ENCODE measurements around the gene HCN1. TPM values are rescaled to one million over a fixed set of nuclear protein-coding genes. Genes with fewer than 3 reads are reported as not detected.

HCN1 gene
- total and polyA plus RNA-seq, 5 experiments from 2014 or later: not detected

DNA sequence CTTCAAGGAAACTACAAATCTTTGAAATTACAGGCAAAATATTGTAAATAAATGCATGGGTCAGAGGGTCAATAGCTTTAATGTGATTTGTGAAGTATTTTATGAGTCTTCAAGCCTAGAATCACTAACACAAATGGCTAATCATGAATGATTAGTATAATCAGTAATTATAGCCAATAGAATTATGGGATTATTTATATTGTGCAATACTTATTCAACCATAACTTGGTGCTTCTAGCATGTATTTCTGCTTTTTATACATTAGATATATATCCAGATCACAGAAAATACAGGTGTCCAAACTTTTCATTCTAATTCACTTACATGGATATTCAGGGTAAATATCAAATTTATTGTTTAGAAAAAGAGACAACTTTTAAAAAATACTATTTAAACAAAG is 12.1 kb downstream of the HCN1 start:
- H3K4me1 Mint-ChIP-seq: no peaks in the 10 kb centered on the region

DNA sequence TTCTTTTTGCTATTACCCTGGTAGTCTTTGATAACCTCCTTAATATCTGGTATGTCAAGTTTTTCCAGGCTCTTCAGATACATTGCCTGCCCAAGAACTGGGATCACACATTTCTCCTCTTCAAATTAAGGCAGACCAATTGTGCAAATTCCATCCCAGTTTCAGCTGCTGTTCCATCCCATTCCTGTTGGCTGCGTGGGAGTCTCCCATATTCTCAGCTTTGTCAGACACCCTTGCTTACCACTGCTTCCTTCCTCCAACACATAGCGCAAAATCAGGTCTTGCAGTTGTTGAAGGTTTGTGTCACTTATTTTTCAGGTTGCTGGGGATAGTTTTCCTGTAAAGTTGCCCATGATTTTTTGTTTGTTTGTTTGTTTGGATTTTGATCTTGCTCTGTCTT is 15.2 kb downstream of the HCN1 start:
- no peak for DNase-seq

More for the DNA sequence above, 12.1 kb downstream of the HCN1 start:
- Mint-ChIP-seq H3K27me3 (no peaks in the 10 kb centered on the region), H3K9me3 (peaks cover 0 to 9% (median 5%) of the 10 kb centered on the region in 9 donors), H3K4me3 (no peak overlapping the region), H3K27ac (no peak overlapping the region), H3K36me3 (no peaks in the 10 kb centered on the region)
- DNase-seq (no peak), ATAC-seq (no peak)
- POLR2A ChIA-PET: no interaction called here

DNA sequence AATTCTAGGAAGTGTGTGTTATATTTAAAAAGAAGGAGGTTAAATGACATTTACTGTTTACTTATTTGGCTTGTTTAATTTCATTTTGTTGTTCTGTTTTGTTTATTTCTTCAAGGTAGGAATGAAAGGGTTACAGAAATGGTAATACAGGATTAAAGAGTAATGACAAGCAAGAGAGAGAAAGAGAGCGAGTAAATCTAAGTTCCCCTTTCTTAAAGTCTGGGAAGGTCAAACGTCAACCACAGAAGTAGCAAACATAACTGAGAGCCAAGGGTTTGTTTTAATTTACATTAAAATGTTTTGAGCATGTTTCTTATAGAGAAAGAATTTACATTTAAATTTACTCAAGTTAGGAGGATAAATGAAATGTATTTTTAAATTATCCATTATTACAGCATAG is 18.7 kb downstream of the HCN1 start:
- H3K36me3 Mint-ChIP-seq: no peaks in the 10 kb centered on the region
- no peaks in the 10 kb centered on the region for H3K4me1 Mint-ChIP-seq
- no peak for ATAC-seq
- H3K4me3 Mint-ChIP-seq: no peak overlapping the region
- no peaks in the 10 kb centered on the region for H3K27me3 Mint-ChIP-seq
- POLR2A ChIA-PET: no interaction called here
- DNase-seq: no peak
- no peak overlapping the region for H3K27ac Mint-ChIP-seq
- H3K9me3 Mint-ChIP-seq: peaks cover 0 to 20% (median 10%) of the 10 kb centered on the region in 9 donors

More for the DNA sequence above, 15.2 kb downstream of the HCN1 start:
- H3K4me3 Mint-ChIP-seq: no peak overlapping the region
- peaks cover 0 to 20% (median 7%) of the 10 kb centered on the region in 9 donors for H3K9me3 Mint-ChIP-seq
- no peaks in the 10 kb centered on the region for H3K36me3 Mint-ChIP-seq
- no peaks in the 10 kb centered on the region for H3K27me3 Mint-ChIP-seq
- H3K4me1 Mint-ChIP-seq: no peaks in the 10 kb centered on the region
- POLR2A ChIA-PET: no interaction called here
- H3K27ac Mint-ChIP-seq: peak overlapping the region in 1 of 10 donors; percentile 30
- no peak for ATAC-seq

DNA sequence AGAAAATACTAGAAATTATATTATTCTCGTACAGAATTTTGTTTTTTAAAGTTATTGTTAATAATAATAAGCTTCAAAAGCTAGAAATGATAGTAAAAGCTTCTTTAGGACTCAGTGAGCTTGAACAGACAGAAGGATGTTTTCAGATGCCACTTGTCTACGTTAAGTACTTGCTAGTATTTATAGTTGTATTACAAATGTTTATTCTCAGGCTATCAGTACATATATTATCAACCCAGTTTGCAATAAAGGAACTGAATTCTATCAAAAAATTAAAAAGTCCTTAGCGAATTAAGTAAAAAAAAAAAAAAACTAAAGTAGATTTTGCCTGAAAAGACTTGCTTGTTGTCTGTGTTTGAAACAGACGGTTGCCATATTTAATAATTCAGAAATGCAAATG is 23.9 kb downstream of the HCN1 start:
- H3K36me3 Mint-ChIP-seq: no peaks in the 10 kb centered on the region
- ATAC-seq (no peak), DNase-seq (no peak)
- H3K4me1 Mint-ChIP-seq: no peaks in the 10 kb centered on the region
- no peaks in the 10 kb centered on the region for H3K27me3 Mint-ChIP-seq
- POLR2A ChIA-PET: no interaction called here
- no peak overlapping the region for H3K4me3 Mint-ChIP-seq
- H3K9me3 Mint-ChIP-seq: peaks cover 0 to 28% (median 15%) of the 10 kb centered on the region in 9 donors
- H3K27ac Mint-ChIP-seq: no peak overlapping the region

DNA sequence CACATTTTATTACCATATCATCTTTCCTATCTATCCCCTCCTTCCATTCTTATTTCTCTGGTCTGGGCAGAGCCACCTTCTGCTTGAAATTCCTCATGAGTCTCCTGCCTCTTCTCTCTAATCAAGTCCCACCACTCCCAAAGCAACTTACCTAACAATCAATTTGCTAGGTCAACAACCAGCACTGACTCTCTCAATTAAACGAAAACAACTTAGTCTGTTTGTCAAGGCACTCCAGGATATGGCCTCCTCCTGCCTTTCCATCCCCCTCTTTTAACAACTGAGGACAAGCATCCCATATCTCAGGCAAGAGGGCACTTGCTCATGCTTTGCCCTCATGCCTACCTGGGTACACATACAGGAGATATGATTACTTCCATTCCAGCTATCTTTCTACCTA is 47.4 kb downstream of the HCN1 start:
- ATAC-seq (no peak), DNase-seq (no peak)
- Mint-ChIP-seq H3K4me1 (no peaks in the 10 kb centered on the region), H3K9me3 (peaks cover 0 to 37% (median 13%) of the 10 kb centered on the region in 9 donors), H3K4me3 (no peak overlapping the region), H3K36me3 (no peaks in the 10 kb centered on the region), H3K27ac (no peak overlapping the region), H3K27me3 (no peaks in the 10 kb centered on the region)
- POLR2A ChIA-PET: no interaction called here

DNA sequence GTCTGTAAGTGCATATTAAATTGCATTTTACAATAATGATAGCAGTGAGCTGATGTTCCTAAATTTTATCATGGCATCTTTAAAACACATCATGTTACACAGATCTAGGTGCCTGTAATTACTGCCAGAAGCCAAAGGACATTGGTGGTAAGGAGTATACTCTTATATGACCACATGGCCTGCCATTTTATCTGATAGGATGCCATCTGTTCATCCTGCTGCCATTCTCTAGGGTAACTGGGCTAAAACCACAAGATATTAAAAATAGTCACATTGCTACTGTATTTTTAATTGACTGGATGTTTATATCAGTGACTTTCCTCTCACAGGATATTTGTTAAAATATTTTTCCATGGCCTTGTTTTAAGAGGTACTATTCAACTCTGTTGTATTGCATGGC is 53.1 kb downstream of the HCN1 start:
- Mint-ChIP-seq H3K4me3 (no peak overlapping the region), H3K36me3 (no peaks in the 10 kb centered on the region), H3K4me1 (no peaks in the 10 kb centered on the region), H3K27ac (no peak overlapping the region), H3K9me3 (peaks cover 0 to 24% (median 9%) of the 10 kb centered on the region in 9 donors), H3K27me3 (no peaks in the 10 kb centered on the region)
- no peak for DNase-seq
- POLR2A ChIA-PET: no interaction called here
- no peak for ATAC-seq

DNA sequence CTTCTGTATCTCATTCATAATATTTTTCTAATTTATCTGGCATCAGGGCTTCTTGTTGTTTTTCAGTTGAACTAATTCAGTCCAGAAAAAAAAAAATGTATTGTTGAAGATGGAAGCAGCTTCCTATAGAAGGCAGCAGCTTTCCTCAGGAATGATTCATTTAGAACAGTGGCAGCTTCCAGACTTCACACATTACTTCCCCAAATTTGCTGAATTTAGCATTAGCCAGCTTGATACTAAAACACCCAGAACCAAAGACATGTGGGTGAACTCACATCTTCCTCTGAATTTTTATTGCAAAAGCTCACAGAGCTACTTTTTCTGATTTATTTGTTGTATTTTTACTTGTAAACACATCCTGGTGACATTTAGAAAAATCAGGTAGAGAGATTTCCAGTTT is 53.8 kb downstream of the HCN1 start:
- no peak for ATAC-seq
- Mint-ChIP-seq H3K27me3 (no peaks in the 10 kb centered on the region), H3K9me3 (peaks cover 2 to 25% (median 9%) of the 10 kb centered on the region in 9 donors), H3K36me3 (no peaks in the 10 kb centered on the region), H3K4me3 (no peak overlapping the region), H3K27ac (no peak overlapping the region), H3K4me1 (no peaks in the 10 kb centered on the region)
- no peak for DNase-seq
- POLR2A ChIA-PET: no interaction called here

DNA sequence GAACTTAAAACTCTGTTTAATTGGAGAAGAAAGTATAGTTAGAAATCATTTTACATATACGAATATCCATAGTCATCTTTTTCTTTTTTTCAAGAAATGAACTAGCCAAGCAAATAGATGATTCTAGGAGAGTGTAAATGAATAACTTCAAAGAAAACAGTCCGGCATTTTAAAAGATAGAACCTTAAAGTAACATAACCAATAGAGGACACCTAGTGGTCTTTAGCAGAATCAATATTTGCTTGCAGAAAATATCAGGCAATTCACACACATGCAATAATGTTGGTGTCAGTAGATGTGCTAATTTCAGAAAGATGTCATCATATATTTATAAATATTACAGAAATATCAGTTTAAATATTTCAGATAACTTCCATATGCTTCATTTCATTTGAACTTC is 57.1 kb downstream of the HCN1 start:
- Mint-ChIP-seq H3K4me1 (no peaks in the 10 kb centered on the region), H3K27ac (no peak overlapping the region), H3K4me3 (no peak overlapping the region), H3K9me3 (peaks cover 6 to 37% (median 14%) of the 10 kb centered on the region in 9 donors), H3K36me3 (no peaks in the 10 kb centered on the region), H3K27me3 (no peaks in the 10 kb centered on the region)
- POLR2A ChIA-PET: no interaction called here
- DNase-seq (no peak), ATAC-seq (no peak)

DNA sequence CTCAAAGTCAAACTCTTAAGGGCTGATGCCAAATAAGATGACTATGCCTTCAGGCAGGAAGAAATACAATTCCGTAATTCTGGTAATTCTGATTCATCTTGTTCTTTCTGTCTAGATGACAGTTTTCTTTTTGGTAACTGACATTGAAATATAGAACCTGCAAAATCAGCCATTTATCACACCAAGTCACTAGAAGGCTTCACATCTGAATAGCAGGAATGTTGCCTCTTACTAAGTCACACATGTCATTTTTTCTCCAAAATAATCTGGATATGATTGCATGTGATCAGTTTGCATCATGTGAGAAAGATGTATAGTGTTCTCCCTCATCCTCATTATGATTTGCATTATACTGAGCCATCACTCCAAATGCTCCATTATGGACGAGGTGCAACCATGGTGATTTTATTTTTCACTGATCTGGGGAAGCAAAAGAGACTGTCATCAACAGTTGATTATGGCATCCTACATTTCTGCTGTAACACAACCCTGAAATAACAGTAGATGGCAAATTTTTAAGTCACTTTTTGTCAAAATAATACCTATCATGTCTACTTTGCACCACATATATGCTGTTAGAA is 69.0 kb downstream of the HCN1 start:
- H3K9me3 Mint-ChIP-seq: peaks cover 0 to 27% (median 12%) of the 10 kb centered on the region in 9 donors
- H3K36me3 Mint-ChIP-seq: peaks cover 0 to 9% (median 0%) of the 10 kb centered on the region in 3 donors
- POLR2A ChIA-PET: no interaction called here
- ATAC-seq (no peak), DNase-seq (no peak)
- no peaks in the 10 kb centered on the region for H3K27me3 Mint-ChIP-seq
- H3K4me1 Mint-ChIP-seq: no peaks in the 10 kb centered on the region
- H3K4me3 Mint-ChIP-seq: no peak overlapping the region
- H3K27ac Mint-ChIP-seq: no peak overlapping the region

DNA sequence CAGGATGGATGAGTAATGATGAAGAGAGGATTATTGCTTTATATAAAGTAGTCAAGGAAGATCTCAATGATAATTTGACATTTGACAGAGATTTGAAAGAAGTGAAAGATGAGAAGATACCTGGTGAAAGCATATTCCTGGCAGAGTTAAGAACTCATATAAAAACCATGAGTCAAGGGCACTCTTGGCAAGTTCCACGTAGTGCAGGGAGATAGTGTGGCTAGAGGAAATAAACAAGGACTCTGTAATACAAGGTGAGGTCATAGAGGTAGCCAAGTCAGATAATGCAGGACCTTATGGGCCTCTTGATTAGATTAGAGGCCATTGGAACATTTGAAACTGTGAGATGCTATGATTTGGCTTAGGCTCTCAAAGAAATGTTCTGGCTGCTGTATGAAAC is 72.3 kb downstream of the HCN1 start:
- DNase-seq: no peak
- POLR2A ChIA-PET: no interaction called here
- H3K9me3 Mint-ChIP-seq: peaks cover 3 to 32% (median 17%) of the 10 kb centered on the region in 9 donors
- H3K4me1 Mint-ChIP-seq: no peaks in the 10 kb centered on the region
- H3K36me3 Mint-ChIP-seq: peaks cover 0 to 9% (median 0%) of the 10 kb centered on the region in 3 donors
- no peak for ATAC-seq
- no peaks in the 10 kb centered on the region for H3K27me3 Mint-ChIP-seq
- H3K4me3 Mint-ChIP-seq: no peak overlapping the region
- no peak overlapping the region for H3K27ac Mint-ChIP-seq

DNA sequence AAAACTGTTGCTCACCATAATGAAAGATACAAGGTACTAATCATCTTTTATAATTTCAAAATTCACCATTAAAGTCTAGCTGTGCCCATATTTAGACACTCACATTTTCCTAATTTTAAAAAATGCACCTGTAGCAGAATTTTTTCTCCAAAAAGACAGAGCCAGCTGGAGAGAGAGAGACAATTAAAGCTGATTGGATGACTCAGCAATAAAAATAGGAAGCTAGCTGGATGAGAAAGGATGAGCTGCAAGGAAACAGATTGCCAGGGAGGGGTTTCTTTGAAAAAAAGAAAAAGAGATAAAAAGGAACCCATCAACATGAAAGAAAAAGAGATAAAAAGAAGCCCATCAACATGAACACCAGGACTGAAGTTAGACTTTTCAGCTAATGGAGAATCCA is 73.8 kb downstream of the HCN1 start:
- ATAC-seq: no peak
- DNase-seq: no peak
- H3K36me3 Mint-ChIP-seq: peaks cover 0 to 9% (median 0%) of the 10 kb centered on the region in 3 donors
- no peaks in the 10 kb centered on the region for H3K4me1 Mint-ChIP-seq
- H3K27me3 Mint-ChIP-seq: no peaks in the 10 kb centered on the region
- peaks cover 3 to 46% (median 25%) of the 10 kb centered on the region in 9 donors for H3K9me3 Mint-ChIP-seq
- POLR2A ChIA-PET: no interaction called here
- no peak overlapping the region for H3K27ac Mint-ChIP-seq
- no peak overlapping the region for H3K4me3 Mint-ChIP-seq

DNA sequence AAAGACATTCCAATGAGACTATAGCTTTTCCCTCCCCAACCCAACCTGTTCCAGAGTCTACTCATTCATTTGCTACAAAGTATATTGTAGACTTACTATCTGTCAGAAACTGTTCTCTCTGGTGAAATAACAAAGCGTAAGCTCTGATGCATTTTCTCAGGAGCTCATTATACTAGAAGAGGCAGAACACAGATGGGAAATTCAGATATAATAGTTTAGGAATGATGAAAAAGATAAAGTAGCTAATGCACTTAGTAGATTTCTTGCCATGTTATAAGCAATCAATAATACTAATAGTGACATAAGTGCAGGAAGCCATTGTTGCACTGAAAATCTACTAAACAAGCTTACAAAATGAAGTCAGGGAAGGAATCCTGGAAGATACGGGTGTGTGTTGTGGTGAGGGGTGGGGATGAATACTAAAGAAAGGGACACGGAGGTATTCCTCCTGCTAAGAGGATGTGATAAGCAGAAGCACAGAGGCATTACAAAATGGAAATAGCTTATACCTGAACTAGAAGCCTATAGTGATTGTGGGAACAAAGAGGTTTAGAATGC is 78.2 kb downstream of the HCN1 start:
- Mint-ChIP-seq H3K36me3 (no peaks in the 10 kb centered on the region), H3K4me1 (no peaks in the 10 kb centered on the region), H3K27me3 (no peaks in the 10 kb centered on the region), H3K27ac (no peak overlapping the region), H3K4me3 (no peak overlapping the region), H3K9me3 (peaks cover 4 to 31% (median 13%) of the 10 kb centered on the region in 9 donors)
- POLR2A ChIA-PET: no interaction called here
- no peak for DNase-seq
- ATAC-seq: no peak

DNA sequence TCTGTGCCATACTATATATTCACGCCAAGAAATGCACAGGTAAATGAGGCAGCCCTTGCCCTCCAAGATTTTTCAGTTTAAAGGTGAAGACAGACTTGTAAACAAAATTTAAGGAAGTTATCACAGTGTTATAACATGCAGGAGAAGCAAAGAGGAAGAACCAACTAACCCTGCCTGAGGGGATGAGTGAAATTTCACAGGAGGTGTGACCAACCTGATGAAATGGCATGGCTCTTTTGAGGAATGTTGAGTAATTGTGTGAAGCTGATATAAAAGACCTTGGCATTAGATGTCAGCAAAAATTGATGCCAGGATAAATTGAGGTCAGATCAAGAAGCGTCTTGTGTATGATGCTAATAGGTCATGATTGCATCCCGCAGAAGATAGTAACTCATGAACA is 86.5 kb downstream of the HCN1 start:
- POLR2A ChIA-PET: no interaction called here
- H3K4me3 Mint-ChIP-seq: no peak overlapping the region
- DNase-seq (no peak), ATAC-seq (no peak)
- no peaks in the 10 kb centered on the region for H3K4me1 Mint-ChIP-seq
- no peaks in the 10 kb centered on the region for H3K27me3 Mint-ChIP-seq
- no peaks in the 10 kb centered on the region for H3K36me3 Mint-ChIP-seq
- peaks cover 0 to 20% (median 8%) of the 10 kb centered on the region in 9 donors for H3K9me3 Mint-ChIP-seq
- H3K27ac Mint-ChIP-seq: no peak overlapping the region

DNA sequence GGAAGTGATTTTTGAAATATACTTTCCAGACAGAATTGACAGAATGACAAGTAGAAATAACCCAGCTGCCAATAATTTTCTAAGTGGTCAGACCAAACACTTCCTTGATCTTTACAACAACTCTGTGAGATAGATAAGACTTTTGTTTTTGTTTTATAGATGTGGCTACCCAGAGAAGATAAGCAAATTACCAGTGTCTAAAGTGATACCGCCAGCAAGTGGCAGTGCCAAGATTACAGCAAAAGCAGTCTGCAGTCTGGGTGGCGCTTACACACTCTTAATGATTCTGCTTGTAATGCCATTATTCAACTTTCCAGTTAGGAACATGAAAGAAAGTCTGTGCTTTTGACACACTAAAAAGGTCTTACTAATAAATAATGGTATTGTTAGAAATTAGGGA is 92.1 kb downstream of the HCN1 start:
- Mint-ChIP-seq H3K9me3 (peaks cover 0 to 25% (median 5%) of the 10 kb centered on the region in 9 donors), H3K4me1 (no peaks in the 10 kb centered on the region), H3K4me3 (no peak overlapping the region), H3K36me3 (no peaks in the 10 kb centered on the region), H3K27me3 (no peaks in the 10 kb centered on the region), H3K27ac (no peak overlapping the region)
- ATAC-seq (no peak), DNase-seq (no peak)
- POLR2A ChIA-PET: no interaction called here
